GM11168 (cell line): ENCODE measurements around the gene MSLN.
"Not testable (repeated sequence)": the region's sequence is repeated elsewhere in the genome, so short reads cannot be mapped to it uniquely, and the experiment has no call there.

Experiments
- in situ Hi-C: fragments of 300-500 bp; cut with MboI; formaldehyde crosslinking; loops from one replicate; pipeline ENCODE4 v1.12.0; 2022; ENCODE audit warnings: low sequenced_read_pairs; ENCODE audit not compliant: unreplicated experiment

MSLN gene

GRCh38 chr16:754121-754607, 6.4 kb upstream of the MSLN start:
- in situ Hi-C loops: not testable (repeated sequence)

- in situ Hi-C loops: no loop called here
These were observed 5.9 kb upstream of the MSLN start for GRCh38 chr16:754656-755055.

GRCh38 chr16:756428-756827, 4.1 kb upstream of the MSLN start:
- in situ Hi-C loops: no loop called here

DNA sequence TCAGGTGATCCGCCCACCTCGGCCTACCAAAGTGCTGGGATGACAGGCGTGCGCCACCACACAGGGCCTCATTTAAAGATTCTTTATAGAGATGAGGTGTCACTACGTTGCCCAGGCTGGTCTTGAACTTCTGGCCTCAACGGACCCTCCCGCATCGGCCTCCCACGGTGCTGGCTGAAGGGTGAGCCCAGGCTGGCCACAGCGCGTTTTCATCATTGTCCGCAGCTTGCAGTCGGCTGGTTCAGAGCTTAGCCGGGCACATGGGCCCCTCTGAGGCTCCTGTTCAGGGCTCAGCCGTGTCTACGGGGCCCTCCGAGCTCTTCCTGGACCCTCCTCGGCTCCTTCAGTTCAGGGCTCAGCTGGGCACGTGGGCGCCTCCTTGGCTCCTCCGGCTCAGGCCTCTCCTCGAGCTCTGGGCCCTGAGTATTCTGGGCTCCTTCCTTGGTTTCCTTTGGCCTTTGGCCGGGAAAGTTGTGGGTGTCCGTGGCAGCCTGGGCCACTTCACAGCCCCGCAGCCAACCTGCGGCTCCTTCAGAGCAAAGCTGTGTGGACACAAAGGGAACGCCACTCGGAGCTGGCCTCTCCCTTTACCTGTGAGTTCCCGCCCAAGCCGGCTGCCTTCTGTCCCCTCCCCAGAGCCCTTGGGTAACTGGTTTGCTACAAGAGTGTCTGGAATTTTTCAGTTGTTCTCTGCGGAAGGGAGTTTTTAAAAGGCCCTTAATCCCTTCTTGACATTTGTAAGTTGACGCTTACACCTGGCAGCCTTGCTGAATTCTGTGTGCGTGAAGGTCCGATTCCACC, 1.2 kb upstream of the MSLN start:
- in situ Hi-C loops: no loop called here

DNA sequence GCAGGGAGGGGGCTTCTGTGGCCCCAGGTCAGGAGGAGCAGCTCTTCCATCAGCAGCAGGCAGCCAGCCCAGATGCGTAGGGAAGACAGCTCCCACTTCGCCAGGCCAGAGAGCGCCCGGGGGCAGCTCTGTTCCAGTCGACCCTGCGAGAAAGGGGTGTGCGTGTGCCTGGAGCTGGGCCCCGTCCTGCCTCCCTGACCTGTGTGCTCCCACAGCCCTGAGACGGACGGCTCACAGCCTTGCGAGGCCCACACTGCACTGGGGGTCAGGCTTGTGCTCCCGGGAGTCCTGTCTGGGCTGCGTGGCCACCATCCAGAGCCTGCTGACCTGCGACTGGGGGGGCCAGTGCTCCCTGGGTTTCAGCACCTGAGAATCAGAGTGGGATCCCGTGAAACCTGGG, 469 bp upstream of the MSLN start:
- in situ Hi-C loops: no loop called here

DNA sequence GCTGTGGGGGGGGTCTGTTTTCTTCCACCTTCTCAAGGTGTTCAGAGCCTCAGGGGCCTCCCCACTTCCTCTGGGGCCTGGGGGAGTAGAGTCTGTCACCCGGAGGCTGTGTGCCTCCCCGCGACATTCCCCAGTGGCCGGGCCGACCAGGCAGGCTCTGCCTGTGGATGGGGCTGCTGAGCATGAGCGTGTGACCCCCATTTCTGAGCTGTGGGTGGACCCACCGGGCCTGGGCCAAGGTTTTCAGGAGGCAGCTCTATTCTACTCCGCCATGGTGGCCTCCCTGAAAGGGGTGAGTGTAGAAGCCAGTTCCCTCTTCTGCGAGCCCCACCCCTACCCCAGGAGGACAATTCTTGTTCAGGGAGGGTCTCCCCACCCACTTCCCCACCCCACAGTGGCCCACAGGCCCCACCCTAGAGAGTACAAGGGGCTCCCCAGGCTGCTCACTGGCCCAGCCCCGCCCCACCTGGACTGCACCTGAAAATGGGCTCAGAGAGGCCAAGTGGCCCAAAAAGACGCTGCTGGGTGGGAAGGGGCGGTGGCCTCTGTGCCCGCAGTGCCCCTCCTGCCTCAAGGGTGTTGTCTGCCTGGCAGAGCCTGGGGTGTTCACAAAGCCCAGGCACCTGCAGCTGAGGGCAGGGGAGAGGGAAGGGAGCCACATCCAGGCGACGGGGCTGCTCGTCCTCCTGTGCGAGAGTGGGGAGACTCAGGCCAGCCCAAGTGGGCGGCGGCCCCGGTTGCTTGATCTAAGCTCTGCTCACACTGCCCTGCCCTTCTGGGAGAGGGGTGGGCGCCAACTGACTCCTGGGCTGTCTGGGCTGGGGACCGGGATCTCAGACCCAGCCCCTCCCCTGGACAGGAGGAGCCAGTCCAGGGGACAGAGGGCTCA, 1.3 kb downstream of the MSLN start:
- in situ Hi-C loops: no loop called here

- in situ Hi-C loops: no loop called here
These were observed 2.2 kb downstream of the MSLN start for GRCh38 chr16:762595-763268.

GRCh38 chr16:763369-764183, 3.0 kb downstream of the MSLN start:
- in situ Hi-C loops: no loop called here

GRCh38 chr16:764184-764750, 3.7 kb downstream of the MSLN start:
- in situ Hi-C loops: no loop called here

GRCh38 chr16:764848-765487, 4.4 kb downstream of the MSLN start:
- in situ Hi-C loops: no loop called here

GRCh38 chr16:765488-765865, 4.9 kb downstream of the MSLN start:
- in situ Hi-C loops: no loop called here

- in situ Hi-C loops: no loop called here
These were observed 5.7 kb downstream of the MSLN start for GRCh38 chr16:766008-766819.

GRCh38 chr16:766820-767640, 6.5 kb downstream of the MSLN start:
- in situ Hi-C loops: no loop called here

DNA sequence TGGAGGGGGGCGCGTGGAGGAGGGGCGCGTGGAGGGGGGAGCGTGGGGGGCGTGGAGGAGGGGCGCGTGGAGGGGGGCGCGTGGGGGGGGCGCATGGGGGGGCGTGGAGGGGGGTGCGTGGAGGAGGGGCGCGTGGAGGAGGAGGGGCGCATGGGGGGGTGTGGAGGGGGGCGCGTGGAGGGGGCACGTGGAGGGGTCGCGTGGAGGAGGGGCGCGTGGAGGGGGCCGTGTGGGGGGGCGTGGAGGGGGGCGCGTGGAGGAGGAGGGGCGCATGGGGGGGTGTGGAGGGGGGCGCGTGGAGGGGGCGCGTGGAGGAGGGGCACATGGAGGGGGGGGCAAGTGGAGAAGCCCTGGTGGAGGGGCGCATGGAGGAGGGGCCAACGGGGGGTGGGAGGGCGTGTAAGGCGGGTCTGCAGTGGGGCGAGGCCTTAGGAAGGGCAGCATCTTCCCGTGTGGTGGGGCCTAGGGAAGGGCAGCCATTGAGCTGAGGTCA, 7.3 kb downstream of the MSLN start:
- in situ Hi-C loops: no loop called here

GRCh38 chr16:768428-768827, 7.9 kb downstream of the MSLN start:
- in situ Hi-C loops: no loop called here

- in situ Hi-C loops: no loop called here
These were observed 8.8 kb downstream of the MSLN start for GRCh38 chr16:769184-769784.

GRCh38 chr16:769934-770333, 9.4 kb downstream of the MSLN start:
- in situ Hi-C loops: no loop called here
